Inflammatory macrophage treated with lipopolysaccharide for 4 hours (primary cell): ENCODE data around the gene TSPAN14.
"Not testable (repeated sequence)": the region's sequence is repeated elsewhere in the genome, so short reads cannot be mapped to it uniquely, and the experiment has no call there.

Experiments
- DNase-seq: peaks from one replicate; pipeline ENCODE4 v3.0.0-alpha.2; 2020

The TSPAN14 gene, protein sequence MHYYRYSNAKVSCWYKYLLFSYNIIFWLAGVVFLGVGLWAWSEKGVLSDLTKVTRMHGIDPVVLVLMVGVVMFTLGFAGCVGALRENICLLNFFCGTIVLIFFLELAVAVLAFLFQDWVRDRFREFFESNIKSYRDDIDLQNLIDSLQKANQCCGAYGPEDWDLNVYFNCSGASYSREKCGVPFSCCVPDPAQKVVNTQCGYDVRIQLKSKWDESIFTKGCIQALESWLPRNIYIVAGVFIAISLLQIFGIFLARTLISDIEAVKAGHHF

DNA sequence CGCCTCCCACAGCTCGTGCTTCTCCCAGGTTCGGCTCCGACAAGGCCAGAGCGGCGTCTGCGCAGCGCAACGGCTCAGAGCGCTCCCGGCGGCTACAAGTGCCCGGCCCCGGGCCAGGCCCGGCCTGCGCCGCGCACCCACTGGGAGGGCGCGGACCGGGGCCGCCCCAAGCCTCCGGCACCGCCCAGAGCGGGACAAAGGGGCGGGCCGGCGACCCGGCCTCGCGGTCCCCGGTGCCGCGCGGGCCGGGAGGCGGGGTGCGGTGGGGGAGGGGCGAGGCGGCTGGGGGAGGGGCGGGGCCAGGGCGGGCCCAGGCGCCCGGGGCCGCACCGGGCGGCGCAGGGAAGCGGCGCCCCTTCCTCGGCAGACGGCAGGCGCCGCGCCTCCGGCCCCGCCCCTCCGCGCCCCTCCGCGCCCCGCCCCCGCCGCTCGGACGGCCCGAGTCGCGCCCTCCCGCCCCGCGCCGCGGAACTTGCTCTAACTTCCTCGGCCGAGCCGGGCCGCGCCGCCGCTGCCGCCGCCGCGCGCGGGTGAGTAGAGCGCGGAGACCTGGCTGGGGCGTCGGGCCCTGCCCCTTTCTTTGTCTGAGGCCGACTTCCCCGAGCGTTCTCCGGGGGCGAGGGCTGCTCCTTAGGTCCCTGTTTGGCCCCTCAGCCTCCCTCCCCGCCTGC is at the start of gene TSPAN14:
Gene TSPAN14, plus strand, starts transcription at position 469 of the 671 bp plus-strand sequence. CDS start 34,924 bp downstream, outside the sequence.
- peak; percentile 87 for DNase-seq

DNA sequence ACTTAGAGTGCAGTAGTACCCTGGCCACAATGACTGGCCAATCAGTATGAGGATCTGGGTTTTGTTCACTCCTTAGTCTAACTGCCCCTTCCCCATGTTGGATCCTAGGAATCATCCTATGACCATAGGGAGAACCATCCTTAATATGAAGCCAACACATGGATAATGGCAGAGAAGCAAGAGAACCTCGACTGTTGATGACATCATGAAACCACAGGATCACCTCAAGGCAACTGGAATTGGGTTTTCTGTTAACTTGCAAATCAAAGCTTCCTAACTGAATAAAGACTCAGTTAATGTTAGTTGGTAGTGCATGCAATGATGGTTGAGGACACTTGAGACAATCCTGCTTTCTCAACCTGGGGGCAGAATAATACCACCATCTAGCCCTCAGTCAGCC is 49.1 kb upstream of the TSPAN14 start:
- no peak for DNase-seq

DNA sequence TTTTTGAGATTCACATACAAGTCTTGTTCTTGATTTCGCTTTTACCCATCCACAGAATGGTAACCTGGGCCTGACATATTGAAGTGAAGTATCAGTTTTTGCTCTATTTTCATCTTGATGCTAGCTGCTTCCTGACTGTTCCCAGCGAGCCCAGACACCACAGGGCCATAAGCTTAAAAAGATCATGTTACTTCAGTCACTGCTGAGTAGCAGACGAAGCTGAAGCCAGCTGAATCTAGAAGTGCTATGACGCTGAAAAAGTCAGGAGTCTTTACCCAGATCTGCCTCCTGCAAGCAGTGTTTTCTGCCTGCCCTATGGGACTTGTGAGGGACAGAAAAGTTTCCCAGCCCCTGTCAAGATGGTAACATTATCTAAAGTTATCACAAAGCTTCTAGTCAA is 48.5 kb upstream of the TSPAN14 start:
- no peak for DNase-seq

DNA sequence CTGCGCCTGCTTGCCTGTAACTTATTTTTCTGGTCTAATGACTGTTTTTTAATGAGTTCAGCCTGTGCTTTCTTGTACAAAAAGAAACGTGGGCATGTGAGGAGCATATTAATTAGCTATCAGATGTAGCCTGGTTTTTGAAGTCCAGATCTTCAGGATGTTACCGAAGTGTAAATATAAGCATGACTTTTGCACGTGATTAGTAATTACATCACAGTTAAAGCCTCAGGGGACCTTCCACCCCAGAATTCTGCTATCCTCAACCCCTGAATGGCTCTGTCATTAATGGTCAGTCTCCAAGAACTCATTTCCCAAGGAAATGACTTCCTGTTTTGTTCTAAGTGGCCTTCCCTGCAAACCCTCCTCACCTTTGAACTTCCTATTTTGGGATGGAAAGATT is 47.9 kb upstream of the TSPAN14 start:
- no peak for DNase-seq

DNA sequence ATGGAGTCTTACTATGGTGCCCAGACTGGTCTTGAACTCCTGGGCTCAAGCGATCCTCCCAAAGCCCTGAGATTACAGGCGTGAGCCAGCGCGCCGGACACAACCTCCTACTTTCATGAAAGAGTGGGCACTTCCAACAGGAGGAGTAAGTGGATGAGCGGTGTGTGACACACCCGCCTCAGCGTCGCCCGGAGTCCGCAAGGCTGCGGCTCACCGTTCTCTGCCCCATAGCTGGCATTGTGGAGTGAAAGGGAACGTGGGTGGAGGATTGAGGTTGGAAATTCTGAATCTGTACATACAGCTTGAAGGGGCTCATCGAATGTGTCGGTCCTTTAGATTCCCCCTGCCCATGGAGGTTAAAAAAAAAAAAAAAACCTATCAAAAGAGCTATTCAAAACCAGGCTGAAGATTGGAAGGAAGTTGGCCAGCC is 46.3 kb upstream of the TSPAN14 start:
- peak; percentile 42 for DNase-seq

DNA sequence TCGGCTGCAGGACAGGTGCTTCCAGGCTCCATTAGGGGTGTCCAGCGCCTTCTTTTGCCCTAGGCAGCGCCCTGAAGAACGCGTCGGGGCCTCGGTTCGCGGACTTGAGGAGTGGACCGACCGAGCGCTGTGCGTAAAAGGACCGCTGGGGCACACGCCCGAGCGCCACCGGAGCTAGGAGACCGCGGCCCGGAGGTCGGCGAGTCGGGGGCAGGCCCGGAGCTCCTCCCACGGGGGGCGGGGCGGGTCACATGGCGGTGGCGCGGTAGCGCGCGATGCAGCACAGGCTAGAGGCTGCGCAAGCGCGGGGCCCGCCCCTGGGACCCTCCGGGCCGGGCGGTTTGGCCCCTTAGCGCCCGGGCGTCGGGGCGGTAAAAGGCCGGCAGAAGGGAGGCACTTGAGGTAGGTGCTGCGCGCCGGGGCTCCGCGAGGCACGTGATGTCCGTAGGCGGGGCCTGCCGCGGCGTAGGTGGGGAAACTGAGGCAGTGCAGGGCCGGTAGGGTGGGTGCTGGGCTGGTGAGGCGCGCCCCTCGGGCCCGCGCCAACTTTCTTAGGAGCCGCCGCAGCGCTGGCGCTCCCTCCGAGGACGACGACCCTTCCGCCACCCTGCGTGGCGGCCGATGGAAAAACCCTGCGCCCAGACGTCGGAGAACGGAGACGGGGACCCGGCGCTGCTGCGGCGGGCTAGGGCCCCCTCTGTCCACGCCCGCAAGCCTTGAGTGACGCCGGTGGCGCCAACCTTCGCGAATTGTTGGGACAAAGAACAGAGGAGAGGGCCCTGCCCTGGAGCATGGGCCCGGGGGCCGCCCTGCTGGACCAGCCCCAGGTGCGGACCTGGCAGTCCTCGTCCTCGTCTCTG is 45.6 kb upstream of the TSPAN14 start, which contains the start of gene PRXL2A:
Gene PRXL2A, plus strand, starts transcription at position 310 of the 860 bp plus-strand sequence. CDS start 11,917 bp downstream, outside the sequence.
- peak; percentile 73 for DNase-seq

DNA sequence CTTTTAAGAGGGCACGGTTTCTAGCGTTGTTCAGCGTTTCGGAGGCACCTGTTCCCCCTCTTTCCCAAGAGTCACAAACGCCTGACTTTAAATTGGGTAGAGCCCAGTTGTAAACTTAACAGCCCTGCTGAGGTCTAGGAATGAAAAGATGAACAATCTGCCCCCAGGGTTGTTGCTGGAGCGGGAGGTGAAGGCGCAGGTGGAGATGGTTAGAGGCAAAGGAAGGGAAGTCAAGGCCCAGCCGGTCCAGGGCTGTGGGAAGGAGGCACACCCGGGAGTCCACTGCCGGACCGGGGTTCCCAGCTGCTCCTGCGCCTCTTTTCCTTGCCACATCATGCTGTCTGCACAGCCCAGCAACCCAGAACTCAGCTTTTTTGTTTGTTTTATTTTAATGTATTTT is 45.0 kb upstream of the TSPAN14 start:
- DNase-seq, result no peak

DNA sequence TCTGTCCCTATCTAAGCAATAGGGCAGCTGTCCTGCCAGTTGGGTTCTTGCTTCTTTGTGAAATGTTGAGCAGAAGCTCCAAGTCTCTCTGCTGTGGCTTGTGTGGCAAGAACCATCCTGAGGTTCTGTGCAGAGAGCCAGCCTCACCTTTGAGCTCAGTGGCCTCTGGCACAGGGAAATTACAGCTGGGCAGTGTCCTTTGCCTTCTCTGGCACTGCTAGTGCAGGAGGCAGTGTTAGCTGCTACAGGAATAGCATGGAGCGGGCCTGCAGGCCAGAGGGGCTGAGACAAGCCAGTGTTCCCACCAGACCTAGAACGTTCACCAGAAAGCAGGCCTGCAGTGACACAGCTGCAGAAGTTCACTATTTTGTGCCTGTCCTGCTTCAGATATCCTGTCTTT is 44.0 kb upstream of the TSPAN14 start:
- no peak for DNase-seq

DNA sequence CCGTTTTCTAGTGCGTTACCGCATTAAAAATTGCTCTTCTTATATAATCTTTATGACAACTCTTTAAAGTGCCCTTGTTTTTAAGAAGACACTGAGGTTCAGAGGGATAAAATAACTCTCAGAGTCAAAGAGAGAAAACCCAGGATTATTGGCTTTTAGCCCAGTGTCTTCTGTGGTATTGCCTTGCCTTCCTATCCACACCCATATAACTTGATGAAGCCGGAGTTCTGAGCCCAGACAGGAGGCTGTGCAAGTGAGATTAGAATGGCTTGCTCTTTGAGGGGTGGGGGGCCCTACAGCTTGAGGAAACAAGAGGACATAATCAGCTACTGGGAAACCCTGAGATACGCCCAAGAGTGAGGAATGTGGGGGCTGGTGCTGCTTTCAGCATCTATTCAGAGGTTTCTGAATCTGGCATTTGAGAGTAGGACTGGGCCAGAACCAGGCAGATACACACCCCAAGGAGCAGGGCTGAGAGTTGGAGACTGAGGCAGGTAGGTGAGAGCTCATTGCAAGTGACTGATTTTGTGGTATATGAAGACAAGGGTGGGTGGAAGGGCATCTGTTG is 43.4 kb upstream of the TSPAN14 start:
- DNase-seq, result no peak

DNA sequence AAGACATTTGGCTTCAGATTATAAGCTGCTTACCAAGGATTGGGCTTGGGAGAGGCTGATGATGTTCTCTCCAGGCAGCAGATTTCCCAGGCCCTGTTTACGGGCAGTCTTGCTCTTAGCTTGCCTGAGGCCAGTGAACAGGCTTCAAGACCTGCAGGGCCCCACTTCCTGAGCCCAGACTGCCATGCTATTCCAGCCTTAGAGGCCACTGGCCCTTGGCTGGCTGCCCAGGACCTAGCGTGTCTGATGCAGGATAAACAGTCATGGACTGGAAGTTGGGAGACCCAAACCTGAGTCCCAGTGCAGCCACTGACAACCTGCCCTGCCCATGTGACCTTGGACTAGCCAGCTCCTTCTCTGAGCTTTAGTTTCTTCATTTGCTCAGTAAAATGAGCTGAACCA is 42.8 kb upstream of the TSPAN14 start:
- no peak for DNase-seq

DNA sequence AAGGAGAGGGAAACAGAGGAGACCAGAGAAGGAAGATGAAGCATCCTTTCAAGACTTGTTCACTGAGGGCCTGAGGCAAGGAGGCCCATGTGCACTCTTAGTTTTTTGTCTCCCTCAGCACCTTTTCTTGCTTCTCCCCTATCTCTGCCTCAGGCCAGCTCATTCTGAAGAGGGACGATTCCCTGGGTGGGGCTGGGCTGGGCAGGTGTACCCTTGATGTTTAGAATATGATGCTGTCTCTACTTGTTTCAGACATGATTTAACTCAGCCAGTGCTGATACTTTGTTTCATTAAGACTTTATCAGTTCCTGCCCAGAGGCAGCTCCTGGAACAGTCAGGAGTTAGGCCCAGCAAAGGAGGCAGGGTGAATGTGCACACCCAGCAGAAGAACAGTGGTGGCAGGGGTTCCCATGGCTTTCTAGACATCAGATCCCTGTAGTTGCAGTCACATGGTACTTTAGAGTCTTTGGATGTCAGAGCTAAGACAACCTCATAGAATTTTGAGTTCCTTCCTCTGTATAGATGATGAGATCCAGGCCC is 42.4 kb upstream of the TSPAN14 start:
- peak; percentile 12 for DNase-seq

DNA sequence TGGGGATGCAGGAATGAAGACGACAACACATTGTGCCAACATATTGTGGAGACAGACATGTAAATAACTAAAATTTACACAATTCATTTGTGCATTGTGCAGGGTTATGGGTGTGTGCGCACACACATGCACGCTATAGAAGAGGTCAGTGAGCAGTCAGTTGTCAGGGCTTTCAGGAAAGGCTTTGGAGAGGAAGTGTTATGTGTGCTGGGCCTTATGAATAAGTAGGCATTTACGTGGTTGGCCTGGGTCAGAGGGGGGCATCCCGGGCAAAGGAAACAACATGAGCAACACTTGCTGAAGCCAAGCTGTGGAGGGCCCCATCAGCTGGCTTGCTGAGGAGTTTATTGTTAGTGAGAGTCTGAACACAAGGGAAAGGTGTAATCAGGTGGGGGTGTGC is 41.6 kb upstream of the TSPAN14 start:
- DNase-seq, result peak; percentile 36

DNA sequence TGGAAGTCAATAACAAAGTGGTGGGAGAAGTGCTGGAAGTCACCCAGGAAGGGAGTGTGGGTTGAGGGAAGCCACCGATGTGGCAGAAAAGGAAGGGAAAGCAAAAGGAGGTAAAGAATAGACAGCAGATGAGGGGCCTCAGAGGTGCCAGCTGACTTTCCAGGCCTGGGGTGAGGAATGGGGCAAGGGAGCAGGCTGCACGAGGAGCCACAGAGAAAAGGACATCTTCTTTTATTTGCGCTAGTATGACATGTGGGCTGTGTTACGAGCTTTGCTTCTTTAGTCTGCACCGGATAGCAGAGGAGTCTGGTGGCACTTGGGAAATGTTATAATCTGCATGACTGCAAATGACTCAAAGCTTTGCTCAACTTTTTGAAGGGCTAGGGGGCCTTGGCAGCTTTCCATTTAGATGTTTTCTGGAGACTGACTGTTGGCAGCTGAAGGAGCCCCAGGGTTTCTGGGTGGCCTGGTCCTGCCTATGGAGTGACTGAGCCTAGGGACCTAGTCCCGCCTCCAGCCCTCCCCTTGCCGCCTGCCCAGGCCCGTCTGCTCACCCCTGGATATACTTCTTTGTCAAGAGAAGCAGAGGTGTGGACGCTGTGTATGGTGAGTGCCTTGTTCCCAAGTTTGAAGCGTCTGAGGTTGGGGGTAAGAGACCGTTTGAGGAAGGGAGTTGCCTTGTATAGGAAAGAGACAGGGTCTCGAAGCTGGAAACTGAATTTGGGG is 40.7 kb upstream of the TSPAN14 start:
- DNase-seq, result peak; percentile 88

DNA sequence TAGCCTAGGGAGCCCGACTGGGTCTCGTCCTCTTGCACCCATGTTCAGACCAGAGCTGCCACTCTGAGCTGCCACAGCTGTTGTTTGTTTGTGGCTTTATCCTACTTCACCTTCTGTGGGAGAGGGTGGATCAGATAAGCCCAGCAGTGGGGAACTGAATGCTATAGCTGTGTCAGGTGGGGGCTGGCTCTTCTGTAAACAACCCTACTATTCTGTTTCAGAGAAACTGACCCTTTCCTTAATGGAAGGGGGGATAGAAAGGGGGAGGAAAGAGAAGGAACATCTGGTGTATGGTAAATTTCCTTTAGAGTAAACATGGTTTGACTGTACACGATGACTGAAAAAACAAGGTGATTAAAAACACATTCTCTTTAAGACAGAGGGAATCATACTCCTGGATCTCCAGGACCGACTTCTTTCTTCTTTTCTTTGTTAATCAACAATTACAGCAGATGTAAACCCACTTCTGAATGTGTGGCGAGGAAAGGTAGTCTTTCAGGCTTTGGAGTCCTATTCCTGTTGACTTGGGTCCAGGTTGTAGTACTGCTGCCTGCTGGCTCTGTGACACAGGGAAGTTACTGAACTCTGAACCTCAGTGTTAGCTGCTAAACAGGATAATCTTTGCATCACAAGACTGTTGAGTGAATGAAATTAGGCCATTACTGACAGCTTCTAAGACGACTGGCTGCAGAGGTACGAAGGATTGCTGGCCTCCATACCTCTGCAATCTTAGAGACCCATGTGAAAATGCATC is 39.8 kb upstream of the TSPAN14 start:
- DNase-seq, result peak; percentile 17

DNA sequence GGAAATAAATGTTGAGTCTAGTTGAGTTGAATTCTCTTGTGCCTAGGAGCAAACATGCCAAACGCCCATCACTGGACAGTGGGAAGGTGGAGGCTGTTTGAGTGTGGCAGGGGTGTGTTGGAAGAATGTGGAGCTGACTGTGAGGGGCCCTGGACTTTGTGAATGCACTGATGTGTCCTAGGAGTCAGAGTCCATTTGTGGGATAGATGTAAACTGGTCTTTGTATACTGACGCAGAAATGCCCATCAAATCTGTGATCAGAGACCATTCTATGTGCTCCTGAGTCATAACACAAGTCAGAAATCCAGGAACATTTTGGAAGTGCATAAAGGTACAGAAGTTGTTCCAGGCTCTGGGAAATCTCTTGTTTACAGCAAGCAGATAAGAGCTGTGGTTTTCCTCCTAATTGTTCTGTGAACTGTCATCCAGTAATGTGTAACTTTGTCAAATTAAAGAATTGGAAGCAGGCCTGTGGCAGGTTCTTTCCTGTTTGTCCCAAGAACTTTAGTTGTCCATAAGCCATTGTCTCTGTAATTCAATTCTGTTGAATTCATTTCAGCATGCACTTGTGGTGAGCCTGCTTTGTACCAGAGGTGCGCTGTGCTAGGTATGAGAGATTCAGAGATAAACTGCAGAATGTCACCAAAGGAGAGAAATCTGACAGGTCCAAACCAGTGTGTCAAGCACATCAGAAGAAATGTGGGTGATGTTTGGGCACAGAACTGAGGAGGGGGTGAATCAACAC is 38.2 kb upstream of the TSPAN14 start:
- no peak for DNase-seq

DNA sequence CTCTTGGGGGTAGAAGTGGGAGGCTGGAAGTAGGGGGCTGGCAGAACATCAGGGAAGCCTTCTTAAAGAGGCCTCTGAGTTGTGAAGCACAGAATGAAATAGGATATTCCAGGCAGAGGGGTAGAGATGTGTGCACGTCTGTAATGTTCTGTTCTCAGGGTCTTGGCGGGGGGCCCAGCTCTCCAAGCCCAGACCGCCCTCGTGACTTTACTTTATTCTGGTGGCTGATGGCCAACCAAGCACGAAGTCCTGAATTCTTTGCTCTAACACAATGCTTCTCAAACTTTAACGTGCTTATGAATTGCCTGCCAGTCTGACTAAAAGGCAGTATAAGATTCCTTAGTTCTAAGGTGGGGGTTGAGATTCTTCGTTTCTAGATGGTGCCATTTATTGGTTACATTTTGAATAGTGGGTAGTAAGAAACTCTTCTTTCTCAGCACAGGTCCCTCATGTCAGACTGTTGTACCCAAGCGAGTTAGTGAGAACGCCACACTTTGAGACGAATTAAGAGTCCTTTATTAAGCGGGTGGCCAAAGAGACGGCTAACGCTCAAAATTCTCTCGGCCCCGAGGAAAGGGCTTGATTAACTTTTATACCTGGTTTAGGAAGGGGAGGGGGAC is 37.5 kb upstream of the TSPAN14 start:
- DNase-seq, result no peak

DNA sequence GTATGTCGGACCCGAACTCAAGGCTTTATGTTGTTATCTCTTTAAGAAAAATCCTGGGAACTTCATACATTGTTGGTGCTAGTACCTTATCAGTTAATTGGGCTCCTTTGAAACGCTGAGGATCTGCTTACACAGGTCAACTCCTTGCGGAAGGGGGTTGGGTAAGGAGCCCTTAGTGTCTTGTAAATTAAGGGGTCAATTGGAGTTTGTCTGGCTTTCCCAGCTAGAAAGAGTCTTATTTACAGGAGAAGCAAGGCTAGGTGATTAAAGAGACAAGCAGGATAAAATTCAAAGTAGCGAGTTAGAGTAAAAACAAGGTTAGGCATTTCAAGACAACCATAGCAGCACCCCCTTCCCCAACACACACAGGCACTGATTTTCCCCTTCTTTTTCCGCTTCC is 36.9 kb upstream of the TSPAN14 start:
- not testable (repeated sequence) for DNase-seq

DNA sequence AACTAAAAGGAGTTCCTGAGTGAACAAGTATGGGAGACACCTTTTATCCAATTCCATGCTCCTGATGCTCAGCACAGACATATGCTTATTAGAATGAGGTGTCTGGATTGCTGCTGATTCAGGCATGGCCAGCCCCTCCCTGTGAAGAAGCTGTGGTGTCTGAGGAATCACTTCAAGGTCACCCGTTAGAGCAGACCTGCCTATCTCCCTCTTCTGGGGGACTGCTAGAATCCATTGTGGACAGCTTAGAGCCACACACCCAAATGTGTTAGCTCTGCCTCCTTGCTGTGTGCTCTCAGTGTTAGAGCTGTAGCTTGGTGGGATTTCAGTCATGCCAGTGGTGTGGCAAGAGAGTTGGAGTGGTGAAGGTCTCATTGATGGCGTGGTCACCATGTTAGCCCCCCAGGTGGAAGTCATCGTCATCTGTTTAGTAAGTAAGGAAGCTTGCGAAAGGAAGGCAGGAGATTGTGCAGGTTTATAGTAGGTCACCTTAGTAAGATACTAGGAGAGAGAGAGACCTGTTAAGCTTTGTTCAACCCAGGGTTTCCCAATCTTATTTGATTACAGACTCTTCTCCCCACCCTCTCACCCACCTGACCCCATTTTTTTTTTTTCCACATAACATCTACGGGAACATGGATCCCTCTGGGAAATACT is 32.9 kb upstream of the TSPAN14 start:
- DNase-seq, result no peak

DNA sequence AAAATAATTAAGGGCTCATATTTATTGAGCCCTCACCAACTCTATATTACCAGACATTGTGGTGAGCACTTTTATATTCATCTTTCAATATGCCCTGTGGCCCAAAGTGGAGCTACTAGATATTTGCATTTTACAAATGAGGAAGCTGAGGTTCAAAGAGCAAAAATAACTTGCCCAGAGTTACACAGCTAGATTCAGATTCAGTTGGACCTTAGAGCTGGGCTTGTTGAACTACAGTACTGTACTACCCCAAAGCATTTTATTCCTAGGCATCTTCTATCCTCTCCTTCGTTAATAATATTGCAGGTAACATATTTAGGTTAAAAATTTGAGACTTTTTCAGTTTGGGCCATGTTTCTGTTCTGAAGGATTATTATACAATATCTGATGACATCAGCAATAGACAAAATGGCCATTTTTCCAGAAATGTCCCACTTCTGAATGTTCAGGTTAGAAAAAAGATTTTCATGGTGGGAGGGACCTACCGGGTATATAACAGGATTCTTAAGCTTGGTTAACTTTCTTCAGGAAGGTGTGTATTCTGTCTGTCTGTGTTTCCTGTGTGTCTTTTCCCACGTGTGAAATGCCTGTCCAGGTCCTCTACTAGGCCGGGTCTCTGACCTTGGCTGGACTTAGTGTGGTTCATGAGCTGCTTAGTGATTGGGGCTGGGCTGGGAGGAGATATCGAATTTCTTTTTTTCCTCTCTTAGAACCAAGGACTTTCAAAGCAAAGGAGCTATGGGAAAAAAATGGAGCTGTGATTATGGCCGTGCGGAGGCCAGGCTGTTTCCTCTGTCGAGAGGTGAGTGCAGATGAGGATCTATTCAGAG is 32.2 kb upstream of the TSPAN14 start:
- peak; percentile 64 for DNase-seq
